Neural cell (in vitro differentiated cells): ENCODE results near the gene FBXW8. TPM values are rescaled to one million over a fixed set of nuclear protein-coding genes. Genes with fewer than 3 reads are reported as not detected.

Experiments
- H2AFZ ChIP-seq: fragments of 200-600, 300-800 bp; sonication (generic), shearing (Covaris generic); 2 replicates; pipeline ENCODE4 v1.6.0; 2014; ENCODE audit warnings: low read depth, mild to moderate bottlenecking, antibody characterized with exemption, low read length, moderate library complexity
- H3F3A ChIP-seq: fragments of 200-600 bp; shearing (Covaris generic); 2 replicates; pipeline ENCODE4 v1.6.1; 2016; ENCODE audit warnings: mild to moderate bottlenecking, moderate library complexity, mixed read lengths, antibody characterized with exemption, low read length; ENCODE audit not compliant: insufficient read depth, poor library complexity, severe bottlenecking
- H3K27ac ChIP-seq: fragments of 200-600, 300-800 bp; sonication (generic), shearing (Covaris generic); 2 replicates; pipeline ENCODE4 v1.5.1; 2014; ENCODE audit warnings: mild to moderate bottlenecking, low read length, moderate library complexity
- H3K27me3 ChIP-seq: fragments of 300-800, 200-600 bp; sonication (generic), shearing (Covaris generic); 2 replicates; pipeline ENCODE4 v1.6.0; 2014; ENCODE audit warnings: mild to moderate bottlenecking, low read depth, low read length, moderate library complexity; ENCODE audit not compliant: insufficient read depth
- H3K36me3 ChIP-seq: fragments of 300-800, 200-600 bp; sonication (generic), shearing (Covaris generic); 2 replicates; pipeline ENCODE4 v1.5.1; 2014; ENCODE audit warnings: mild to moderate bottlenecking, antibody characterized with exemption, low read length, moderate library complexity; ENCODE audit not compliant: insufficient read depth
- H3K4me2 ChIP-seq: fragments of 300-800, 200-600 bp; sonication (generic), shearing (Covaris generic); 2 replicates; pipeline ENCODE4 v1.6.0; 2014; ENCODE audit warnings: mild to moderate bottlenecking, low read length
- H3K4me3 ChIP-seq: fragments of 300-800, 200-600 bp; sonication (generic), shearing (Covaris generic); 2 replicates; pipeline ENCODE4 v1.5.1; 2014; ENCODE audit warnings: mild to moderate bottlenecking, low read length, moderate library complexity
- H3K79me2 ChIP-seq: fragments of 200-600 bp; shearing (Covaris generic); replicated peaks from 2 replicates; pipeline ENCODE4 v1.6.0; 2014; ENCODE audit warnings: mild to moderate bottlenecking, low read length, moderate library complexity; ENCODE audit not compliant: insufficient read depth
- H3K9ac ChIP-seq: fragments of 300-800, 200-600 bp; sonication (generic), shearing (Covaris generic); 2 replicates; pipeline ENCODE4 v1.6.1; 2016; ENCODE audit warnings: mild to moderate bottlenecking, low read length, mixed read lengths
- H3K9me2 ChIP-seq: fragments of 200-600 bp; shearing (Covaris generic); 2 replicates; pipeline ENCODE4 v1.6.1; 2016; ENCODE audit warnings: mild to moderate bottlenecking, low read length, mixed read lengths; ENCODE audit not compliant: insufficient read depth
- H3K9me3 ChIP-seq: fragments of 200-600, 300-800 bp; sonication (generic), shearing (Covaris generic); 2 replicates; pipeline ENCODE4 v1.6.1; 2016; ENCODE audit warnings: mild to moderate bottlenecking, mixed run types, low read length, moderate library complexity, mixed read lengths
- H4K20me1 ChIP-seq: fragments of 200-600 bp; shearing (Covaris generic); 2 replicates; pipeline ENCODE4 v1.6.1; 2016; ENCODE audit warnings: mild to moderate bottlenecking, mixed run types; ENCODE audit not compliant: insufficient read depth
- CTCF ChIP-seq: fragments of 450-650 bp; IDR thresholded peaks from 2 replicates; pipeline ENCODE4 v1.5.1; 2014; ENCODE audit warnings: antibody characterized with exemption, mild to moderate bottlenecking, moderate library complexity; ENCODE audit not compliant: poor library complexity, severe bottlenecking
- EP300 ChIP-seq: fragments of 450-650 bp; conservative IDR thresholded peaks from 2 replicates; pipeline ENCODE4 v1.6.1; 2014; ENCODE audit warnings: antibody characterized with exemption, mild to moderate bottlenecking, moderate library complexity; ENCODE audit not compliant: poor library complexity, severe bottlenecking
- EZH2 ChIP-seq: fragments of 200-600, 300-800 bp; shearing (Covaris generic), sonication (generic); IDR thresholded peaks from 2 replicates; pipeline ENCODE4 v1.6.1; 2014; ENCODE audit warnings: antibody characterized with exemption, low read length, borderline replicate concordance, mild to moderate bottlenecking; ENCODE audit not compliant: insufficient read depth, poor library complexity, severe bottlenecking
- MXI1 ChIP-seq: fragments of 450-650 bp; conservative IDR thresholded peaks from 2 replicates; pipeline ENCODE4 v1.6.1; 2014; ENCODE audit warnings: antibody characterized with exemption, mild to moderate bottlenecking; ENCODE audit not compliant: poor library complexity, severe bottlenecking
- POLR2AphosphoS5 ChIP-seq: IDR thresholded peaks from 2 replicates; pipeline ENCODE4 v1.6.1; 2012
- RAD21 ChIP-seq: fragments of 450-650 bp; conservative IDR thresholded peaks from 2 replicates; pipeline ENCODE4 v1.6.1; 2014; ENCODE audit warnings: antibody characterized with exemption, mild to moderate bottlenecking, moderate library complexity
- REST ChIP-seq: IDR thresholded peaks from 2 replicates; pipeline ENCODE4 v1.6.1; 2012; ENCODE audit warnings: borderline replicate concordance
- SMC3 ChIP-seq: fragments of 450-650 bp; conservative IDR thresholded peaks from 2 replicates; pipeline ENCODE4 v1.6.1; 2014; ENCODE audit warnings: antibody characterized with exemption, mild to moderate bottlenecking, moderate library complexity; ENCODE audit not compliant: poor library complexity
- TAF1 ChIP-seq: IDR thresholded peaks from 2 replicates; pipeline ENCODE4 v1.6.1; 2012; ENCODE audit warnings: low read depth
- polyA plus RNA-seq: library from polyadenylated mRNA; depleted of rRNA; stranded (reverse); fragments of >200 nt; gene quantifications from 2 replicates; pipeline ENCODE4 v1.2.3, GENCODE V29; 2014

Gene FBXW8
- polyA plus RNA-seq, 1 donor from 2014 or later: 5.6 TPM

GRCh38 chr12:117051380-117051779 is 140.6 kb downstream of the FBXW8 start:
- no peaks in the 10 kb centered on the region for H3K79me2 ChIP-seq
- H3K9me3 ChIP-seq: no peaks in the 10 kb centered on the region
- no peak overlapping the region for H3K4me3 ChIP-seq
- no peaks in the 10 kb centered on the region for H3K9me2 ChIP-seq
- H2AFZ ChIP-seq: no peak overlapping the region
- TF ChIP-seq POLR2AphosphoS5 (no peak), EZH2 (no peak), EP300 (no peak), REST (no peak), CTCF (no peak), TAF1 (no peak), SMC3 (no peak), RAD21 (no peak), MXI1 (no peak)
- no peak overlapping the region for H3K4me2 ChIP-seq
- no peaks in the 10 kb centered on the region for H4K20me1 ChIP-seq
- H3K27me3 ChIP-seq: no peaks in the 10 kb centered on the region
- H3F3A ChIP-seq: no peaks in the 10 kb centered on the region
- H3K36me3 ChIP-seq: no peaks in the 10 kb centered on the region
- H3K27ac ChIP-seq: no peak overlapping the region
- no peak overlapping the region for H3K9ac ChIP-seq

GRCh38 chr12:117052386-117053049 is 141.8 kb downstream of the FBXW8 start:
- Histone ChIP-seq H3K4me2 (no peak overlapping the region), H3K36me3 (no peaks in the 10 kb centered on the region), H3K4me3 (no peak overlapping the region), H3F3A (no peaks in the 10 kb centered on the region), H3K27me3 (no peaks in the 10 kb centered on the region), H3K27ac (no peak overlapping the region), H3K9ac (peak overlapping the region; percentile 12), H3K79me2 (no peaks in the 10 kb centered on the region), H2AFZ (no peak overlapping the region), H4K20me1 (no peaks in the 10 kb centered on the region), H3K9me3 (no peaks in the 10 kb centered on the region), H3K9me2 (no peaks in the 10 kb centered on the region)
- TF ChIP-seq RAD21: no peak
- TF ChIP-seq SMC3: no peak
- TF ChIP-seq POLR2AphosphoS5: no peak
- TF ChIP-seq MXI1: no peak
- no peak for TF ChIP-seq EP300
- TF ChIP-seq REST: no peak
- no peak for TF ChIP-seq EZH2
